Nephron progenitor cell (in vitro differentiated cells): ENCODE results near the gene TBCD.

Experiments
- DNase-seq: peaks from one replicate; pipeline ENCODE4 v3.0.0; 2021
- H3K27ac Mint-ChIP-seq: 2 replicates; pipeline ENCODE4 v1.8.0; 2021; ENCODE audit warnings: mild to moderate bottlenecking, moderate library complexity, mixed read lengths
- H3K27me3 Mint-ChIP-seq: 2 replicates; pipeline ENCODE4 v1.8.0; 2021; ENCODE audit warnings: mild to moderate bottlenecking, low read depth, mixed read lengths; ENCODE audit not compliant: poor library complexity
- H3K36me3 Mint-ChIP-seq: 2 replicates; pipeline ENCODE4 v1.8.0; 2021; ENCODE audit warnings: low read depth, mixed read lengths
- H3K4me1 Mint-ChIP-seq: 2 replicates; pipeline ENCODE4 v1.8.0; 2021; ENCODE audit warnings: mixed read lengths
- H3K4me3 Mint-ChIP-seq: 2 replicates; pipeline ENCODE4 v1.8.0; 2021; ENCODE audit warnings: mild to moderate bottlenecking, moderate library complexity, mixed read lengths
- H3K9me3 Mint-ChIP-seq: 2 replicates; pipeline ENCODE4 v1.8.0; 2021; ENCODE audit warnings: mild to moderate bottlenecking, moderate library complexity, mixed read lengths
- TF ChIP-seq, protein P1 (sequence below): fragments of 200-600 bp; sonication (generic); IDR thresholded peaks from 2 replicates; pipeline ENCODE4 v1.5.0; 2021; ENCODE audit warnings: antibody characterized with exemption

TBCD gene

DNA sequence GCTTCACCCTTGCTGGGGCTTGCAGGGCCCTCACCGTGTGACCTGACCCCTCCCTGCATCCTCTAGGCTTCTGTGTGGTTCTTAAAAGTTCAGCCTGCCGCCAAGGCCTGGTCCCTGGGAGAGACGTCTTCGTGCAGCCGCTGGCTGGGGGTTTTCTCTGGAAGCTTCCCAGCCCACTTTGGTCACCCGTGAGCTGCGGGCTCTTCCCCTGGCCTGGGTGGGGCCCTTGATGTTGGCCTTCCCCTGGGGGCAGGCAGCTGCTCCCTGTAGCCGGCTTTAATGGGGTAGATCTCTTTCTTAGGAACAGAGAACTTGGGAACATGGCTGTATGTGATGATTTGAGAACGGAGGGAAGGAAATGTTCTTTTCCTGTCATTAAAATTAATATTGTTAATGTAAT, 55.2 kb downstream of the TBCD start:
- DNase-seq = no peak
- Mint-ChIP-seq H3K36me3 (peaks cover 35% of the 10 kb centered on the region), H3K9me3 (peaks cover 12% of the 10 kb centered on the region), H3K27ac (peak overlapping the region; percentile 84), H3K4me3 (no peak overlapping the region), H3K4me1 (peaks cover 5% of the 10 kb centered on the region), H3K27me3 (peaks cover 7% of the 10 kb centered on the region)
- TF ChIP-seq, protein P1, sequence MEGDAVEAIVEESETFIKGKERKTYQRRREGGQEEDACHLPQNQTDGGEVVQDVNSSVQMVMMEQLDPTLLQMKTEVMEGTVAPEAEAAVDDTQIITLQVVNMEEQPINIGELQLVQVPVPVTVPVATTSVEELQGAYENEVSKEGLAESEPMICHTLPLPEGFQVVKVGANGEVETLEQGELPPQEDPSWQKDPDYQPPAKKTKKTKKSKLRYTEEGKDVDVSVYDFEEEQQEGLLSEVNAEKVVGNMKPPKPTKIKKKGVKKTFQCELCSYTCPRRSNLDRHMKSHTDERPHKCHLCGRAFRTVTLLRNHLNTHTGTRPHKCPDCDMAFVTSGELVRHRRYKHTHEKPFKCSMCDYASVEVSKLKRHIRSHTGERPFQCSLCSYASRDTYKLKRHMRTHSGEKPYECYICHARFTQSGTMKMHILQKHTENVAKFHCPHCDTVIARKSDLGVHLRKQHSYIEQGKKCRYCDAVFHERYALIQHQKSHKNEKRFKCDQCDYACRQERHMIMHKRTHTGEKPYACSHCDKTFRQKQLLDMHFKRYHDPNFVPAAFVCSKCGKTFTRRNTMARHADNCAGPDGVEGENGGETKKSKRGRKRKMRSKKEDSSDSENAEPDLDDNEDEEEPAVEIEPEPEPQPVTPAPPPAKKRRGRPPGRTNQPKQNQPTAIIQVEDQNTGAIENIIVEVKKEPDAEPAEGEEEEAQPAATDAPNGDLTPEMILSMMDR = no peak

DNA sequence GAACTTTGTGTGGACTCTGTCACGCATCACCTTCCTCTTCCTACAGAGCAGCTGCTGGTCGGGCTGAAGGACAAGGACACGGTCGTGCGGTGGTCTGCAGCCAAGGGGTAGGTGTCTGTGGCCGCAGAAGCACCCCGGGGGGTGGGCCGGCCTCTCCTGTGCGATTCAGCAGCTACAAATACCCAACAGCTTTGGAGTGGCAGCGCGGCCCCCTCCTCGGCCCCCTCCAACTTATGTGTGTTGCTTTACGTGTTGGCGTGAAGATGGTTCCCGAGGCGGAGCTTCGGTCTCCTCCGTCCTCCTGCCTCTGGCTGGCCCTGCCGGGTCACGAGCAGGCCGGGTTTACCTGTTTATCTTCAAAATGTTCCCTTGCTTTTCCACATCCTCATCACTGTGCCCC, 55.7 kb downstream of the TBCD start:
- H3K27ac Mint-ChIP-seq = peak overlapping the region; percentile 84
- H3K4me1 Mint-ChIP-seq = peaks cover 5% of the 10 kb centered on the region
- TF ChIP-seq, protein P1 = no peak
- H3K36me3 Mint-ChIP-seq = peaks cover 30% of the 10 kb centered on the region
- H3K9me3 Mint-ChIP-seq = peaks cover 8% of the 10 kb centered on the region
- H3K27me3 Mint-ChIP-seq = peaks cover 7% of the 10 kb centered on the region
- no peak overlapping the region for H3K4me3 Mint-ChIP-seq
- no peak for DNase-seq

DNA sequence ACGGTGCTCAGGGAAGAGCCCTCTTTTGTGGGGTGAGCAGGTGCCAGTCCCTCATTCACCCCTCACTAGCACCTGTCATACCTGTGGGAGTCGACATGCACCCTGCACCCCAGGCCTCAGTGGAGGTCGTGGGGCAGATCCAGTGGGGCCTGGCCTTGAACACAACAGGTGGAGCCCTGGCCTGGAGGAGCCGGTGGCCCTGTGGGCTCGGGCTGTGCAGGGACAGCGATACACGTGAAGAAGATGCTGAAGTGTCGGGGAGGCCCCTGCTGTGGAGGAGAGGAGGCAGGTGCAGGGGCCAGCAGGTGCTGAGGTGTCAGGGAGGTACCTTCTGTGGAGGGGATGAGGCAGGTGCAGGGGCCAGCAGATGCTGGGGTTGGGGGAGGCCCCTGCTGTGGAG, 56.1 kb downstream of the TBCD start:
- Mint-ChIP-seq H3K4me1 (peaks cover 5% of the 10 kb centered on the region), H3K36me3 (peaks cover 28% of the 10 kb centered on the region), H3K27ac (no peak overlapping the region), H3K4me3 (no peak overlapping the region), H3K9me3 (peaks cover 4% of the 10 kb centered on the region), H3K27me3 (peaks cover 4% of the 10 kb centered on the region)
- DNase-seq = no peak
- TF ChIP-seq, protein P1 = no peak

DNA sequence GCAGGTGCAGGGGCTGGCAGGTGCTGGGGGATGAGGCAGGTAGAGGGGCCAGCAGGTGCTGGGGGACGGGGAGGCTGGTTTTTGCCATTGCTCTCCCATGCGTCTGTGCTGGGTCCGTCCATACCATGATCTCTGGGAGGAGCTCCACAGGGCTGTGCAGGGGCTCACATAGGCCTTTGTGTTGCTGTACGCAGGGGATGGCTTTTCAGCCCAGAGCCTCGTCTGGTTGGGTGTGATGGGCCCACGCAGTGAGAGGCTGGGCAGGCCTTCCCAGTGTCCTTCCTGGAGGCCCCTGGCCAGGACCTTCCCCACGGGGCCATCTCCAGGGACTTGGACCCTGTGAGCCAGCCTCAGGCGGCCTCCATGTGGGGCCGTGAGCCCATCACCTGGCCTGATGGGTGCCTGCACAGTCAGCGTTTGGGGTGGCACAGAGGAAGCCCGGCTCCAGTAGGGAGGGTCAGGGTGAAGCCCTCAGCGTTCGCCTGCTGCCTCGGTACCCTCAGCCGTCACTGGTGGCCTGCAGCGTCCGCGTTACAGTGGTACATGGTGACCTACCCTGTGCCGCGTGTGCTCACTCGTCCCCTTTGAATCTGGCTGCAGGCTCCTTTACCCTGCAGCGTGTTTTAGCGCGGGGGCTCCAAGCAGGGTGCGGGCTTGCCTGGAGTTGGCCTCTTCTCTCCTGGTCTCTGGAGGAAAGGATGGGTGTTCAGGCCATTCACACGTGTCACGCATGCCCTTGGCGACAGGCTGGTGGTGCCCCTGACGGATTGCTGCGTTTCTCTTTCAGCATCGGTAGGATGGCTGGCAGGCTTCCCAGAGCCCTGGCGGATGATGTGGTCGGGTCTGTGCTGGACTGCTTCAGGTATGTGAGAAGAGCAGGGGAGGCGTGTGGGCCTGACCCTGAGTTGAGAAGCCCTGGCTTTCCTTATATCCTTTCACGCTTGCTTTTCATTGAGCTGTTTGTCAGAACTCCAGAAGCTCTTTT, 57.3 kb downstream of the TBCD start:
- Mint-ChIP-seq H3K27ac (peak overlapping the region; percentile 54), H3K27me3 (peaks cover 3% of the 10 kb centered on the region), H3K4me3 (no peak overlapping the region), H3K4me1 (peaks cover 9% of the 10 kb centered on the region), H3K9me3 (no peaks in the 10 kb centered on the region), H3K36me3 (peaks cover 35% of the 10 kb centered on the region)
- DNase-seq = no peak
- TF ChIP-seq, protein P1 = no peak

GRCh38 chr17:82810644-82811430, 59.0 kb downstream of the TBCD start:
- TF ChIP-seq, protein P1 = no peak
- H3K27ac Mint-ChIP-seq = peak overlapping the region; percentile 78
- H3K4me3 Mint-ChIP-seq = no peak overlapping the region

More at GRCh38 chr17:82810644-82811430, 59.0 kb downstream of the TBCD start:
- no peak for DNase-seq
- Mint-ChIP-seq H3K9me3 (no peaks in the 10 kb centered on the region), H3K27me3 (peaks cover 3% of the 10 kb centered on the region), H3K36me3 (peaks cover 48% of the 10 kb centered on the region), H3K4me1 (peaks cover 11% of the 10 kb centered on the region)
